Astrocyte of the spinal cord (primary cell): Measurements from ENCODE around the gene EPHB4.

ENCODE experiments used
- DNase-seq: peaks from one replicate; pipeline ENCODE4 v3.0.0; 2011; ENCODE audit warnings: low read depth, low spot score
- H3K4me3 ChIP-seq: 2 replicates; pipeline ENCODE4 v1.5.1; 2011; ENCODE audit warnings: low read depth, mild to moderate bottlenecking, low read length, moderate library complexity
- CTCF ChIP-seq: IDR thresholded peaks from 2 replicates; pipeline ENCODE4 v1.5.1; 2012; ENCODE audit warnings: low read depth, mild to moderate bottlenecking, low read length, inconsistent platforms
- in situ Hi-C: cut with HindIII; loops from 2 replicates; pipeline ENCODE4 v1.10.0; 2017; ENCODE audit warnings: low sequenced_read_pairs

The EPHB4 gene

GRCh38 chr7:100794741-100795140, 32.6 kb downstream of the EPHB4 start:
- H3K4me3 ChIP-seq = no peak overlapping the region
- in situ Hi-C loops = no loop called here
- no peak for DNase-seq
- no peak for TF ChIP-seq CTCF

GRCh38 chr7:100793806-100794660, 33.3 kb downstream of the EPHB4 start:
- peak; percentile 14 for DNase-seq
- in situ Hi-C loops = no loop called here
- H3K4me3 ChIP-seq = no peak overlapping the region
- no peak for TF ChIP-seq CTCF

DNA sequence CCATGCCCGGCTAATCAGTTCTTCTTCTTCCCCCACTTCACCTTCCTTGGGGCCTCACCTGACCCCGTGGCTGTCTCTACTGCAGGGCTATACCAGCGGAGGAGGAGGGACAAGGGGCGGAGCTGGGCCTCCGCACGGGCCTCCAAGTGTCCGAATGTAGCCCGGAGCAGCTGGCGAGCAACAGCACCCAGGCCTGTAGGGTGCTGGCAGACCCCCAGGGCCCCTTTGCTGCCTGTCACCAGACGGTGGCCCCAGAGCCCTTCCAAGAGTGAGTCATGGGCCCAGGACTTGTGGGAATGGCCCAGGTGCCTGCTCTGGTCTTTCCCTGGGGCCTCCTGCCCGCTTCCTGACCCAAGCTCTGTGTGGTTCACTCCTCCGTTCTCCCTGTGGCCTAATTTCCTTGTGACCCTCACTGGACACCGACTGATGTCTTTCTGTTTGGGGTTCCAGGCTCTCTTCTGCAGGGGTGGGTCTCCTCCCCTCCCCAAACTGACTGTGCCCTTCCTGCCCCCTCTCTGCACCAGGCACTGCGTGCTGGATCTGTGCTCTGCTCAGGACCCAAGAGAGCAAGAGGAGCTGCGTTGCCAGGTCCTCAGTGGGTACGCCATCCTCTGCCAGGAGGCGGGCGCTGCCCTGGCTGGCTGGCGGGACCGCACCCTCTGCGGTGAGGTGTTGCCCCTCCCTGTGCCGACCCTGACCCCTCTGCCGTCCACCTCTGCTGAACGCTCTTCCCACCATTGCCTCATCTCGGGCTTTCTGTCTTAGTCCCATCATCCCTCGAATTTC, 35.2 kb downstream of the EPHB4 start:
- DNase-seq = no peak
- TF ChIP-seq CTCF = no peak
- H3K4me3 ChIP-seq = no peak overlapping the region
- in situ Hi-C loops = no loop called here

DNA sequence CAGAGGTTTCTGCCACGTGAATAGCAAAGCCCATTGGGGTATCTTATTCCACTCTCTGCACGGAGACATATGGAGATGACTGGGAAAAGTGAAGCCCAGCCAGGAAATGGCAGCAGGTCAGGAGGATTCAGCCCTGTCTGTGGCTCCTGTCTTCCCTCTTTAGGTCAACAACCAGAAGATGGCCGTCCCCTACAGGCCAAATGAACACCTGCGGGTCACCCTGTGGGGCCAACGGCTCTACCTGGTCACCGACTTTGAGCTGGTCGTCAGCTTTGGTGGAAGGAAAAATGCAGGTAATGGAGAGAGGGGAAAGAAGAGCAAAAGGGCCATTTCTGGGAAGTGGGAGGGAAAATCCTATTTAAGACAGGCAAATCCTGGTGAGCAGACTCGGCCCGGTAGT, 38.3 kb downstream of the EPHB4 start:
- in situ Hi-C loops = no loop called here
- TF ChIP-seq CTCF = peak; percentile 9
- no peak for DNase-seq
- no peak overlapping the region for H3K4me3 ChIP-seq

- in situ Hi-C loops = no loop called here
- H3K4me3 ChIP-seq = no peak overlapping the region
- DNase-seq = no peak
- TF ChIP-seq CTCF = no peak
Measured at GRCh38 chr7:100786323-100786722, 41.0 kb downstream of the EPHB4 start.

- no peak for TF ChIP-seq CTCF
Measured at GRCh38 chr7:100785878-100786277, 41.4 kb downstream of the EPHB4 start.

More at GRCh38 chr7:100785878-100786277, 41.4 kb downstream of the EPHB4 start:
- H3K4me3 ChIP-seq = no peak overlapping the region
- in situ Hi-C loops = no loop called here
- no peak for DNase-seq
